Muscle of back (tissue), 11 donors: ENCODE measurements around the gene OR1I1. TPM values are rescaled to one million over a fixed set of nuclear protein-coding genes. Genes with fewer than 3 reads are reported as not detected.

Experiments used
- DNase-seq, 3 donors: peaks; one replicate each; pipeline versions ENCODE4 v3.0.0 to v3.0.0-alpha.2; 2013
- polyA plus RNA-seq, 10 donors: library from polyadenylated mRNA; unstranded; fragments of 120-200 nt; gene quantifications; one replicate each; pipeline ENCODE4 v1.2.1, GENCODE V29; 2013; ENCODE audit not compliant: insufficient read length in 10 of 10

The OR1I1 gene
- polyA plus RNA-seq, 10 donors = 0.04 to 0.08 (median 0.06) TPM; not detected in 3

DNA sequence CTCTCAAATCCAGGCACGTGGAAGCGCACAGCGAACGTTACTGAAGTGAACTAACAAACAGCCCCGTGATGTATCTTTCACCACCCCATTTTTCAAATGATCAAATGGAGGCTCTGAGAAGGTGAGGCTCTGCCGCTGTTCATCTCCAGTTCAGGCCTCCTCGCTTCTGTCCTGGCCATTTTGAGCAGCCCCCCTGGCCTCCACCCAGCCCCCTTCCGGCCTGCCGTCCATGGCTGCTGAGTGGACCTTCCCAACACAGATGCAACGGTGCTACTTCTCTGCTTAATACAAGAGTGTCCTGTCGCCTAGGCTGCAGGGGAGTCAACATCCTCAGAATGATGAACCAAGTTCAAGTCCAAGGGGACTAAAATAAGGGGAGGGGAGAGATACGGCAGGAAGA lies 34.8 kb downstream of the OR1I1 start:
- DNase-seq = no peak

DNA sequence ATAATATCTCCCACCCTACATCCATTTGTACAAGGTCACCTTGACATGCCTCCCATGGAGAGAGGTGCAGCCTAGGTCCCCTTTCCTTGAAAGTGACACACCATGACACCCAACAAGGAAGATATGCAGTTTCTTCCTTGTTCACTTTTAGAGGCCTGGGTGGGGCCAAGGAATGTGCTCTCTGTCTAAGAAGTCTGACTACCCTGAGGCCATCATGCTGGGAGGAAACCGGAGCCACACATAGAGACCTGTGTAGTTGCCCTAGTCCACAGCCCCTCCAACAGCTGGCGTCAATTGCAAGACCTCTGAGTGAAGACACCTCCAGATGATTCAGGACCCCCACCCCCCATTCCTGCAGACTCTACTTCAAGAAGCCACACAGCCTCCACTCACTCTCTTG lies 36.2 kb downstream of the OR1I1 start:
- DNase-seq = no peak

- no peak for DNase-seq
Observed at GRCh38 chr19:15118789-15119494, 36.9 kb downstream of the OR1I1 start.

GRCh38 chr19:15120135-15121026 lies 38.4 kb downstream of the OR1I1 start:
- DNase-seq = no peak

GRCh38 chr19:15122331-15123030 lies 40.5 kb downstream of the OR1I1 start:
- DNase-seq = no peak

GRCh38 chr19:15123031-15123890 lies 41.2 kb downstream of the OR1I1 start:
- no peak for DNase-seq

GRCh38 chr19:15123900-15124299 lies 41.9 kb downstream of the OR1I1 start:
- peak; percentile 53 to 75 (median 66) for DNase-seq

GRCh38 chr19:15124572-15125231 lies 42.7 kb downstream of the OR1I1 start:
- no peak for DNase-seq

DNA sequence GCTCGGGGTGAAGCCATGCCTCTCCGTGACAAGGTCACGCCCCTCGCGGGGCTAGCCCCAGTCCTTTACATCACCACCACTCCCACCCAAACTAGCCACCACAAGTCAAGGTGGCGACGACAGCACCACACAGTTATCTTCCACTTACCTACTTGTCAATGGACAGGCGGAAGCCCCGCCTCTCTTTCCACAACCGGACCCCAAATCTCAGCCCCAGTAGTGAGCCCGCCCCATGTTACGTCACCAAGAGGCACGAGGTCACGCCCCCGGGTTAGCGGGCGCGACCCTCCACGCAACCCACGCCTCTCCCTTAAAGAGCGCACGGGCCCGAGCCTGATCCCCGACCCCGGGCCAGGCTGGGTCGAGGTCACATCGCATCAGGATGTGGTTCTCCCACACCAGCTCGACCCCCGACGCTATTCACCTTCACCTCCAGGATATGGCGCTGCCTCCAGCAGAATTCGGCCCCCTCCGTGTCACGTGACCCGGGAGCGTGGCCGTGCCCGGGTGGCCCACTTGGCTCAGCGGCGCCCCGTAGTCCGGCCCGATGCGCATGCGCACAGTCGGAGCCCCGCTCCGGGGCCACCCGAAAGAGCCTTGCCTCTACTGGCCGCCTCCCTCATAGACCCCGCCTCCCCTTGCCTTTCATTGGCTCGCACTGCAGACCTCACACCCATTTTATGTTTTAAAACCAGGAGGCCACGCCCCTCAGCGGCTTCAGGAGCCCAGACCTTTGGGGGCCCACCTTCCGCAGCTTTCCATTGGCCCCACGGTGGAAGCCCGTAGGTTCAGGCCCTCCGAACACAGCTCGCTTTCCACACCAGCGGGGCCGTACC lies 43.4 kb downstream of the OR1I1 start:
- DNase-seq = peak; percentile 98 to 99 (median 98)

DNA sequence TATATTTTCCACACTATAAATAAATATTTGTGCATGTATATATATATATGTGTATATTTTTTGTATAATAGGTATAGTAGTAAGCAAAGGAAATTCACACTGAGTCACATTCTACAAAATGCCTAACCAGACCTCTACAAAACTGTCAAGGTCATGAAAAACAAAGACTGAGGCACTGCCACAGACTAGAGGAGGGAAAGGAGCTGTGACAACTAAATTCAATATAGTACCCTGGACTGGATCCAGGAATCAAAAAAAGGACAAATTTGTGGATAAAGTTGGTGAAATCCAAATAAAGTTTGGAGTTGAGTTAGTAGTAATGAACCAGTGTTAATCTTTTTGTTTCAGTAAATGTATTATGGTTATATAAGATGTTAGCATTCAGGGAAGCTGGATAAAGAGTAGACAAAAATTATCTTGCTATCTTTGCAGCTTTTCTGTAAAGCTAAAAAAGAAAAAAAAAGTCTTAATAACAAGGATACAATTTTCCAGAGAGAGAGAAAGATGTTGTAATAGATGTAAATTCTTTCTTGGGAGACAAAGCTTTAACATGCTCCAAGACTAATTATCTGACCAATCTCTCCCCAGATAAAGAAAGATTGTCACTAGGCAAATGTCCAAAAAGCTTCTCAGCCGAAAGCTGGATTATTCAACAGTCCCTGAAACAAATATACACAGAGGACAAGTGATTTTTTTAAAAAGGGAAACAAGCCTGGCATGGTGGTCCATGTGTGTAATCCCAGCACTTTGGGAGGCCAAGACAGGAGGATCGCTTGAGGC lies 44.3 kb downstream of the OR1I1 start:
- no peak for DNase-seq

GRCh38 chr19:15128162-15128770 lies 46.3 kb downstream of the OR1I1 start:
- DNase-seq = no peak

DNA sequence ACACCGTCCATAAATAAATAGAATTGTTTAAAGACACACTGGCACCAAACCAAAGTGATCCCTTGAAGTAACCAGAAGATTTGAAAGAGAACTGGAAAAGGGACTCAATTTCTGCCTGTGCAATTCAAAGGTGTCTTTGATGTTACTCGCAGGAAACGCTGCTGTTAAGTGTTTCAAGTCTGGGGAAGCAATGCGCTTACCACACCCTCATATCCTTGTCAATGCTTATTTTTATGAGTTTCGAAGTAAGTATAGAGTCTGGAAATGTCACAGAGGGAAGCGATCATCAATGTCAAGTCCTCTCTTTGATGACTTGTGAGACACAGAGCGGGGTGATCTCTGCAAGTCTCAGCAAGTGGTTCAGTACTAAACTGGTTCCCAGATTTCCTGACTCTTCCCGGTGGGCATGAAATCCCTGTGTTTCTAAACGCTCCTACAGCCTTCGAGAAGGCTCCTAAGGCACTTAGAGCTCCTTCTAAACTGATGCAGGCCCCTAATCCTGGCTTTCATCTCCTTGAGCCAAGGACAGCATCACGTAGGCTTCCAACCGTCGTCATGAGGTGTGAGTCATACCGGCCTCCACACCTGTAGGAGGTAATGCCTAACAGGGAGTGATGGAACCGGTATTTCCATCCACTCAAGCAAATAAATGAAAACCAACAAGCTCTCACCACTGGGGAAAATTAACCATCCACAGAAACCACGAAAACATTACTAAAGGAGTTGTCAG lies 48.0 kb downstream of the OR1I1 start:
- DNase-seq = no peak

DNA sequence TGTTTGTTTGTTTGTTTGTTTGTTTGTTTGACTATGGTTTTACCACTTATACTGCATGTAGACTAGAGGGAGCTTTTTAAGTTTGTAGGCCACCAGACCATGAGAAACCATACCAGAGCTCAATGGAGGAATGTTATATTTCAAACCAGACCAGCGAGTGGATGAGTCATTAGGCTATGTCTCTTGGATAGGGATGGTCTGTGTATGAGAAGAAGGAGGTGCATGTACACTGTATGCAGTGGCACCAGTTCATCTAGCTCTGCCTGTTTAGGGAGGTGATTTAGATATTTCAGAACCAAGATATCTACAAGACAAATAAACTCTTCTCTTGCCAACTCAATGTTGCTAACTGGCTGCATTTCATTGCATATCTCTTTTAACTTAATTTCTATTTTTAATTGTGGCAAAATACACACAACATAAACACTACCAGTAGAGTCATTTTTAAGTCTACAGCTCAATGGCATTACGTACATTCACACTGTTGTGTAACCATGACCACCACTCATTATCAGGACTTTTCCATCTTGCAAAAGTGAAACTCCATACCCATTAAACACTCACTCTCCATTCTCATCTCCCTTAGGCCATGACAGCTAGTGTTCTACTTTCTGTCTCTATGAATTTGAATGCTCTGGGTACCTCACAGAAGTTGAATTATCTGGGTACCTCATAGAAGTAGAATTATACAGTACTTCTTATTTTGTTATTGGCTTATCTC lies 54.4 kb downstream of the OR1I1 start:
- no peak for DNase-seq

DNA sequence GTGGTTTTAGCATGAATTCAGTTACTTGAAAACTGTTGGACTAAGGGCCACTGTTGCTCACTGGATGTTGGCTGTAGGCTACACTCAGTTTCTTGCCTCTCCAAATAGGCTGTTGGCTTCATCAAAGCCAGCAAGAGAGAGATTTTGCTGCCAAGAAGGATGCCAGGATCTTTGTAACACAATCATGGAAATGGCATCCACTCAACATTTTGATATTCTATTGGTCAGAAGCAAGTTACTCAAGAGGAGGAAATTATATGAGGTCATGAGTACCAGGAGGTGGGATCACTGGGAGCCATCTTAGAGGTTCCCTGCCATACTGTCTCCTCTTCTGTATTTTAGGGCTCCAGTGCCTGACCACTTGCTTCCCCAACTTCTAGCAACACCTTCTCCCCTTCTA lies 55.8 kb downstream of the OR1I1 start:
- no peak for DNase-seq

DNA sequence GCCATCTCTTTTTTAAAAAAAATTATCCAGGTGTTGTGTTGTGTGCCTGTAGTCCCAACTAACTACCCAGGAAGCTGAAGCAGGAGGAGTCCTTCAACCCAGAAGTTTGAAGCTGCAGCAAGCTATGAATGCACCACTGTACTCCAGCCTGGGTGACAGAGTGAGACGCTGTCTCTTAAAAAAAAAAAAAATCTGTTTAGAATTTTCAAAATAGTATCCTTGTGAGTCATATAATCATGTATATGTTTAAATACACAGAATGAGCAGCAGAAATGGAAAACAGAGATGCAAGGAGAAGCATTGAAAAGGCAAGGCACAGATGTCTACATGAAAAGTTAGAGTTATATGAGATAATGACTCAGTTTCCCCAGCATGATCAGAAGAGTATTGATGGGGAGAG lies 56.4 kb downstream of the OR1I1 start:
- no peak for DNase-seq

- DNase-seq = no peak
Observed at GRCh38 chr19:15141143-15141542, 59.1 kb downstream of the OR1I1 start.

DNA sequence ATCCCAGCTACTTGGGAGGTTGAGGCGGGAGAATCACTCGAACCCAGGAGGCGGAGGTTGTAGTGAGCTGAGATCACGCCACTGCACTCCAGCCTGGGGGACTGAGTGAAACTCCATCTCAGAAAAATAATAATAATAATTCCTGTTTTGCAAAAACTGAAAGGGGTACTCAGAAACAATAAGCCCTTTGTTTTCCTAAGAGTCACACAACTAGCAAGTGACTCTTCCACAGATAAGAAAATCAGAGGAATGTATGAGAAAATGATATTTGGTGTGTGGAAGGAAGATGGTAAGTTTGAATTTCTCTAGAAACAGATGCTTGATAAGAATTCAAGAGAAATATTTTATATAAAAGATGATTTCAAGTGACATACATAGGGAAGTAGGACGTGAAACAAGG lies 60.3 kb downstream of the OR1I1 start:
- no peak for DNase-seq
